Naive thymus-derived CD4-positive, alpha-beta T cell (primary cell): ENCODE measurements around the gene BBS10. TPM values are rescaled to one million over a fixed set of nuclear protein-coding genes. Genes with fewer than 3 reads are reported as not detected.

Source experiments
- ATAC-seq: fragments of 150-1000 bp; cut with Tn5 transposase; 2 replicates; pipeline ENCODE4 v1.10.0; 2021; ENCODE audit warnings: mild to moderate bottlenecking, moderate library complexity
- CTCF ChIA-PET: fragments of 350-600 bp; sonication (Branson Sonifier 250); formaldehyde crosslinking; loops from one replicate; lab custom pipeline; 2021; ENCODE audit warnings: antibody characterized with exemption; lab: Charles Lee
- POLR2A ChIA-PET: fragments of 350-600 bp; sonication (Branson Sonifier 250); formaldehyde crosslinking; loops from one replicate; lab custom pipeline; 2021; ENCODE audit warnings: antibody characterized with exemption, inconsistent platforms; lab: Charles Lee
- DNase-seq, 9 donors: peaks; one replicate each; pipeline versions ENCODE4 v3.0.0 to v3.0.0-alpha.2; 2020 to 2022; ENCODE audit warnings: mixed read lengths in 1 of 9
- H3K27ac ChIP-seq: one replicate; pipeline ENCODE4 v1.7.0; 2013; ENCODE audit warnings: mild to moderate bottlenecking, low read depth, low read length, moderate library complexity
- H3K27me3 ChIP-seq, 2 donors: one replicate each; pipeline ENCODE4 v1.7.0; 2013; ENCODE audit warnings: low read length in 2 of 2, mild to moderate bottlenecking in 2 of 2, moderate library complexity in 2 of 2; ENCODE audit not compliant: control insufficient read depth in 2 of 2, insufficient read depth in 2 of 2
- H3K36me3 ChIP-seq, 3 experiments: 1 replicate in 2 of 3; 2 replicates in 1 of 3; pipeline ENCODE4 v1.7.0; 2013; ENCODE audit warnings: low read length in 3 of 3, mild to moderate bottlenecking in 3 of 3, moderate library complexity in 1 of 3; ENCODE audit not compliant: insufficient read depth in 3 of 3, control insufficient read depth in 2 of 3
- H3K4me1 ChIP-seq, 2 donors: one replicate each; pipeline ENCODE4 v1.7.0; 2013; ENCODE audit warnings: low read length in 2 of 2, mild to moderate bottlenecking in 2 of 2, moderate library complexity in 1 of 2; ENCODE audit not compliant: control insufficient read depth in 2 of 2, insufficient read depth in 2 of 2
- H3K4me3 ChIP-seq: 2 replicates; pipeline ENCODE4 v1.7.0; 2013; ENCODE audit warnings: mild to moderate bottlenecking, low read length
- H3K9me3 ChIP-seq, 3 experiments: 1 replicate in 2 of 3; 2 replicates in 1 of 3; pipeline ENCODE4 v1.7.0; 2013; ENCODE audit warnings: low read length in 3 of 3; ENCODE audit not compliant: control insufficient read depth in 2 of 3
- H3K27ac Mint-ChIP-seq, 9 donors: one replicate each; pipeline ENCODE4 v1.8.0; 2020 to 2022; ENCODE audit warnings: mixed read lengths in 9 of 9, mild to moderate bottlenecking in 8 of 9, moderate library complexity in 5 of 9, inconsistent platforms in 2 of 9
- H3K27me3 Mint-ChIP-seq, 5 donors: one replicate each; pipeline ENCODE4 v1.8.0; 2021 to 2022; ENCODE audit warnings: mixed read lengths in 5 of 5, mild to moderate bottlenecking in 1 of 5
- H3K36me3 Mint-ChIP-seq, 5 donors: one replicate each; pipeline ENCODE4 v1.8.0; 2020 to 2022; ENCODE audit warnings: mixed read lengths in 5 of 5, mild to moderate bottlenecking in 3 of 5, inconsistent platforms in 1 of 5
- H3K4me1 Mint-ChIP-seq, 7 donors: one replicate each; pipeline ENCODE4 v1.8.0; 2020 to 2022; ENCODE audit warnings: mixed read lengths in 7 of 7, mild to moderate bottlenecking in 3 of 7, inconsistent platforms in 1 of 7
- H3K4me3 Mint-ChIP-seq, 10 donors: one replicate each; pipeline ENCODE4 v1.8.0; 2020 to 2022; ENCODE audit warnings: mild to moderate bottlenecking in 10 of 10, mixed read lengths in 10 of 10, moderate library complexity in 6 of 10, inconsistent platforms in 2 of 10
- H3K9me3 Mint-ChIP-seq, 11 donors: one replicate each; pipeline ENCODE4 v1.8.0; 2020 to 2022; ENCODE audit warnings: mixed read lengths in 11 of 11, mild to moderate bottlenecking in 4 of 11, inconsistent platforms in 1 of 11, moderate library complexity in 1 of 11
- intact Hi-C, 2 donors: fragments of 100-400 bp; cut with micrococcal nuclease; formaldehyde crosslinking; loops; one replicate each; pipeline ENCODE4 v1.15.1; 2023
- polyA plus RNA-seq, 2 donors: library from polyadenylated mRNA; unstranded; fragments of 300-500 nt; fragmentation: Illumina TruSeq; gene quantifications; one replicate each; pipeline ENCODE4 v1.2.3, GENCODE V29; 2021
- total RNA-seq, 6 experiments: library from RNA in 5 of 6; stranded (reverse) in 5 of 6; gene quantifications; 1 replicate in 5 of 6; 2 replicates in 1 of 6; pipeline ENCODE4 v1.2.3 and lab custom pipeline; 2021 to 2026

The BBS10 gene
- total and polyA plus RNA-seq, 7 experiments from 2014 or later = 1.7 to 11.5 (median 2.7) TPM

GRCh38 chr12:76311796-76312195 lies 36.4 kb downstream of the BBS10 start:
- no peaks in the 10 kb centered on the region for H3K9me3 ChIP-seq
- CTCF ChIA-PET = no interaction called here
- intact Hi-C loops = no loop called here
- no peak overlapping the region for H3K27ac Mint-ChIP-seq
- peaks cover 2 to 43% (median 22%) of the 10 kb centered on the region in 5 donors for H3K27me3 Mint-ChIP-seq
- no peaks in the 10 kb centered on the region for H3K36me3 ChIP-seq
- H3K36me3 Mint-ChIP-seq = no peaks in the 10 kb centered on the region
- no peaks in the 10 kb centered on the region for H3K4me1 ChIP-seq
- H3K4me3 Mint-ChIP-seq = no peak overlapping the region
- H3K4me3 ChIP-seq = no peak overlapping the region
- H3K4me1 Mint-ChIP-seq = no peaks in the 10 kb centered on the region
- POLR2A ChIA-PET = no interaction called here
- no peak for DNase-seq
- H3K27me3 ChIP-seq = peaks cover 0 to 3% of the 10 kb centered on the region in 2 donors
- H3K27ac ChIP-seq = no peak overlapping the region
- ATAC-seq = no peak
- peaks cover 0 to 3% (median 0%) of the 10 kb centered on the region in 11 donors for H3K9me3 Mint-ChIP-seq

- H3K27me3 ChIP-seq = peaks cover 0 to 3% of the 10 kb centered on the region in 2 donors
- H3K27ac Mint-ChIP-seq = no peak overlapping the region
- no peaks in the 10 kb centered on the region for H3K36me3 Mint-ChIP-seq
- H3K4me3 ChIP-seq = no peak overlapping the region
- CTCF ChIA-PET = no interaction called here
- no peak overlapping the region for H3K27ac ChIP-seq
- intact Hi-C loops = no loop called here
- peaks cover 0 to 3% (median 0%) of the 10 kb centered on the region in 11 donors for H3K9me3 Mint-ChIP-seq
- no peaks in the 10 kb centered on the region for H3K9me3 ChIP-seq
- no peaks in the 10 kb centered on the region for H3K4me1 Mint-ChIP-seq
- peaks cover 2 to 35% (median 15%) of the 10 kb centered on the region in 5 donors for H3K27me3 Mint-ChIP-seq
- ATAC-seq (no peak), DNase-seq (no peak)
- no peak overlapping the region for H3K4me3 Mint-ChIP-seq
- H3K36me3 ChIP-seq = no peaks in the 10 kb centered on the region
- no peaks in the 10 kb centered on the region for H3K4me1 ChIP-seq
- POLR2A ChIA-PET = no interaction called here
Observed at GRCh38 chr12:76310110-76310509, 38.1 kb downstream of the BBS10 start.

GRCh38 chr12:76308866-76309265 lies 39.3 kb downstream of the BBS10 start:
- Histone ChIP-seq H3K27ac (no peak overlapping the region), H3K9me3 (no peaks in the 10 kb centered on the region), H3K36me3 (no peaks in the 10 kb centered on the region), H3K4me3 (no peak overlapping the region), H3K27me3 (peaks cover 0 to 3% of the 10 kb centered on the region in 2 donors), H3K4me1 (no peaks in the 10 kb centered on the region)
- H3K9me3 Mint-ChIP-seq = peaks cover 0 to 3% (median 0%) of the 10 kb centered on the region in 11 donors
- DNase-seq = no peak
- peaks cover 2 to 33% (median 15%) of the 10 kb centered on the region in 5 donors for H3K27me3 Mint-ChIP-seq
- H3K4me1 Mint-ChIP-seq = no peaks in the 10 kb centered on the region
- intact Hi-C loops = no loop called here
- no peak overlapping the region for H3K27ac Mint-ChIP-seq
- no peaks in the 10 kb centered on the region for H3K36me3 Mint-ChIP-seq
- ATAC-seq = no peak
- no peak overlapping the region for H3K4me3 Mint-ChIP-seq
- ChIA-PET POLR2A (no interaction called here), CTCF (no interaction called here)

- H3K9me3 Mint-ChIP-seq = no peaks in the 10 kb centered on the region
- H3K9me3 ChIP-seq = no peaks in the 10 kb centered on the region
- POLR2A ChIA-PET = no interaction called here
- H3K4me1 ChIP-seq = no peaks in the 10 kb centered on the region
- CTCF ChIA-PET = no interaction called here
- no peaks in the 10 kb centered on the region for H3K27me3 ChIP-seq
- H3K27me3 Mint-ChIP-seq = peaks cover 2 to 38% (median 17%) of the 10 kb centered on the region in 5 donors
- H3K4me3 ChIP-seq = no peak overlapping the region
- H3K36me3 Mint-ChIP-seq = no peaks in the 10 kb centered on the region
- no peaks in the 10 kb centered on the region for H3K4me1 Mint-ChIP-seq
- ATAC-seq = no peak
- no peak overlapping the region for H3K4me3 Mint-ChIP-seq
- intact Hi-C loops = no loop called here
- no peak overlapping the region for H3K27ac ChIP-seq
- DNase-seq = no peak
- H3K36me3 ChIP-seq = no peaks in the 10 kb centered on the region
- no peak overlapping the region for H3K27ac Mint-ChIP-seq
Observed at GRCh38 chr12:76307083-76307482, 41.1 kb downstream of the BBS10 start.

- Mint-ChIP-seq H3K27ac (no peak overlapping the region), H3K4me1 (no peaks in the 10 kb centered on the region), H3K27me3 (peaks cover 0 to 19% (median 8%) of the 10 kb centered on the region in 5 donors), H3K9me3 (no peaks in the 10 kb centered on the region), H3K4me3 (no peak overlapping the region), H3K36me3 (no peaks in the 10 kb centered on the region)
- no peak for DNase-seq
- CTCF ChIA-PET = no interaction called here
- Histone ChIP-seq H3K27ac (no peak overlapping the region), H3K9me3 (no peaks in the 10 kb centered on the region), H3K36me3 (no peaks in the 10 kb centered on the region), H3K4me3 (no peak overlapping the region), H3K27me3 (no peaks in the 10 kb centered on the region), H3K4me1 (no peaks in the 10 kb centered on the region)
- ATAC-seq = no peak
- POLR2A ChIA-PET = no interaction called here
- intact Hi-C loops = no loop called here
Observed at GRCh38 chr12:76303989-76304460, 44.2 kb downstream of the BBS10 start.

- Mint-ChIP-seq H3K4me3 (no peak overlapping the region), H3K9me3 (no peaks in the 10 kb centered on the region), H3K4me1 (no peaks in the 10 kb centered on the region), H3K27ac (no peak overlapping the region), H3K36me3 (no peaks in the 10 kb centered on the region), H3K27me3 (peaks cover 0 to 19% (median 8%) of the 10 kb centered on the region in 5 donors)
- intact Hi-C loops = no loop called here
- Histone ChIP-seq H3K4me3 (no peak overlapping the region), H3K9me3 (no peaks in the 10 kb centered on the region), H3K4me1 (no peaks in the 10 kb centered on the region), H3K27me3 (no peaks in the 10 kb centered on the region), H3K27ac (no peak overlapping the region), H3K36me3 (no peaks in the 10 kb centered on the region)
- ATAC-seq = no peak
- POLR2A ChIA-PET = no interaction called here
- DNase-seq = no peak
- CTCF ChIA-PET = no interaction called here
Observed at GRCh38 chr12:76303365-76303764, 44.9 kb downstream of the BBS10 start.

GRCh38 chr12:76300297-76300665 lies 47.9 kb downstream of the BBS10 start:
- Mint-ChIP-seq H3K36me3 (no peaks in the 10 kb centered on the region), H3K27me3 (peaks cover 0 to 14% (median 4%) of the 10 kb centered on the region in 5 donors), H3K4me3 (no peak overlapping the region), H3K4me1 (no peaks in the 10 kb centered on the region), H3K27ac (no peak overlapping the region), H3K9me3 (no peaks in the 10 kb centered on the region)
- ATAC-seq = no peak
- Histone ChIP-seq H3K27ac (no peak overlapping the region), H3K9me3 (no peaks in the 10 kb centered on the region), H3K4me1 (no peaks in the 10 kb centered on the region), H3K4me3 (no peak overlapping the region), H3K36me3 (no peaks in the 10 kb centered on the region), H3K27me3 (no peaks in the 10 kb centered on the region)
- intact Hi-C loops = no loop called here
- DNase-seq = no peak
- ChIA-PET POLR2A (no interaction called here), CTCF (no interaction called here)
